Astrocyte of the cerebellum (primary cell): ENCODE results near the gene KRT28.

Experiments
- DNase-seq: peaks from one replicate; pipeline ENCODE4 v3.0.0-alpha.2; 2011; ENCODE audit warnings: low read depth
- H3K4me3 ChIP-seq: 2 replicates; pipeline ENCODE4 v1.5.1; 2011; ENCODE audit warnings: mild to moderate bottlenecking, low read depth, low read length, moderate library complexity
- CTCF ChIP-seq: IDR thresholded peaks from 2 replicates; pipeline ENCODE4 v1.5.1; 2012; ENCODE audit warnings: low read length, low read depth, moderate library complexity, mild to moderate bottlenecking; ENCODE audit errors: missing control alignments
- in situ Hi-C: cut with HindIII; loops from 2 replicates; pipeline ENCODE4 v1.10.0; 2017; ENCODE audit warnings: low sequenced_read_pairs

KRT28 gene

GRCh38 chr17:40827746-40828453 is 28.1 kb upstream of the KRT28 start:
- in situ Hi-C loops, result no loop called here
- no peak overlapping the region for H3K4me3 ChIP-seq
- no peak for TF ChIP-seq CTCF
- no peak for DNase-seq

- no peak for TF ChIP-seq CTCF
- DNase-seq, result no peak
Observed at GRCh38 chr17:40825599-40825998, 25.8 kb upstream of the KRT28 start.

DNA sequence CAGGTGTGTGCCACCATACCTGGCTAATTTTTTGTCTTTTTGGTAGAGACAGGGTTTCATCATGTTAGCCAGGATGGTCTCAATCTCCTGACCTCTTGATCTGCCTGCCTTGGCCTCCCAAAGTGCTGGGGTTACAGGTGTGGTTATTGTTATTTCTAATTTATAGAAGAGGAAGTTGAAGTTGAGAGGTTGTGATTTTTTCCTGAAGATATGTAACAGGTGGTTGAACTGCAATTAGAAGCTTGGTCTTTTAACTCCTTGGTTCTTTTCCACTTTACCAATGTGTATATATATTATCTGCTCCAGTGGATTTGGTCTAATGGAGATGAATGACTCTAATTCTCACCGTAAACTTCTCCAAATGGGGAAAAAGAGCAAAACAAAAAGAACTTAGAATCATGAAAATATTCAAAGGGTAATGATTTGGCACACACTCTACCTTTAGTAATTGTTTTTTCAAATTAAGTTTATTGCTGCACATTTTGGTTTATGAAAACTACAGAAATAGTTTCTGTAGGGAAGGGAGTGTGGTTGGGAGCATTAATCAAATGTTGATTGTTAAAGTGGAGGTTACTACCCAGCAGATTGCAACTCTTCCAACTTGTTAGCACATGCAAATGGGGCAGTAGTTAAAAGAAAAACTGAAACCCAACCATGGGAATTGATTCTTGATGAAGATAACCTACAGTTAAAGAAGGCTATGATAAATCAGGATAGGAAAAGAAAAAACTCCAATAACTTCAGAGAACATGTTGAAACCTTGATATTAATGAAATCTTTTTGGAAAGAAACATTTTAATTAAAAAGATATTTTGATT is 24.5 kb upstream of the KRT28 start:
- DNase-seq, result no peak
- H3K4me3 ChIP-seq, result no peak overlapping the region
- no peak for TF ChIP-seq CTCF
- in situ Hi-C loops, result no loop called here

More at GRCh38 chr17:40825599-40825998, 25.8 kb upstream of the KRT28 start:
- no peak overlapping the region for H3K4me3 ChIP-seq
- in situ Hi-C loops, result no loop called here

DNA sequence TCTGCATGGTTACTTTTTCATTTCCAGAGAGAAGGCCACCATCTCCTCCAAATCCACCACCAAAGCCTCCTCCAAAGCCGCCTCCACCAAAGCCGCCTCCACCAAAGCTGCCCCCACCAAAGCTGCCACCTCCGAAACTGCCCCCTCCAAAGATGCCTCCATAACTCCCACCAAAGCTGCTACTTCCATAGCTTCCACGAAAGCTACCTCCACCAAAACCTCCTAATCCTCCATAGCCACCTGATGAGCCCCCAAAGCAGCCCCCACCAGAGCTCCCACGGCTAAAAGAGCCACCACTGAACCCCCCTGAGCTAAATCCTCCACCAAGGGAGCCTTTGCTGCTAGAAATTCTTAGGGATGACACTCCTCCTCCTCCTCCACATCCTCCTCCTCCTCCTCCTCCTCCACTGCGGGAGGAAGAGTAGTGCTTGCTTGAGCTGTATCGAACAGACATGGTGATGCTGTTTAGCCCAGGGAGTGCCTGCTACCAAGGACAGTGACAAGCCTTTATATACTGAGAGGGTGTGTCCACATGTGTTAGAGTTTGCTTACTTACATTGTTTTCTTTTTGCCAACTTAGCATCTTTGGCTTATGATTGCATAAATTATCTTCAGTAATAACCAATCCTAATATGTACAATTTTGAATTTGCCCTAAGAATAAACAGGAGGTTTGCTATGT is 22.5 kb upstream of the KRT28 start, which contains the start of gene KRT10:
KRT10 (minus strand) TSS at position 483 of the 681 bp plus-strand sequence; CDS start at position 454, 29 bp downstream.
- TF ChIP-seq CTCF, result no peak

GRCh38 chr17:40821536-40821935 is 21.8 kb upstream of the KRT28 start:
- no peak overlapping the region for H3K4me3 ChIP-seq
- TF ChIP-seq CTCF, result no peak
- DNase-seq, result no peak
- in situ Hi-C loops, result no loop called here

More for the DNA sequence above, 22.5 kb upstream of the KRT28 start, which contains the start of gene KRT10:
- DNase-seq, result no peak
- in situ Hi-C loops, result no loop called here
- no peak within 1 kb of the TSS for H3K4me3 ChIP-seq

- in situ Hi-C loops, result no loop called here
- no peak overlapping the region for H3K4me3 ChIP-seq
- TF ChIP-seq CTCF, result no peak
- DNase-seq, result no peak
Observed at GRCh38 chr17:40820228-40820838, 20.6 kb upstream of the KRT28 start.
